Endothelial cell of umbilical vein (primary cell): Measurements from ENCODE around the gene FAM43B. TPM values are rescaled to one million over a fixed set of nuclear protein-coding genes. Genes with fewer than 3 reads are reported as not detected.
A peak's percentile ranks its signal among the peaks of the same experiment; 100 is the strongest.

Source experiments
- Bru-seq: library from RNA; stranded (reverse); fragments of 400-500 nt; gene quantifications from one replicate; lab custom pipeline; 2021; lab: Mats Ljungman, UMichigan
- BruChase-seq, 2 experiments: library from RNA; stranded (reverse); fragments of 400-500 nt; gene quantifications; one replicate each; lab custom pipeline; 2021; lab: Mats Ljungman, UMichigan
- BruUV-seq: library from RNA; stranded (reverse); fragments of 400-500 nt; replicated peaks from 2 replicates; lab custom pipeline; 2021; lab: Mats Ljungman, UMichigan
- CTCF ChIA-PET: fragments of 300-600, 350-600 bp; sonication (Branson Sonifier 250); formaldehyde crosslinking; loops from one replicate; lab custom pipeline; 2021; ENCODE audit warnings: antibody characterized with exemption, inconsistent platforms; lab: Charles Lee
- POLR2A ChIA-PET: fragments of 300-600, 350-600 bp; sonication (Branson Sonifier 250); formaldehyde crosslinking; loops from one replicate; lab custom pipeline; 2021; ENCODE audit warnings: antibody characterized with exemption, inconsistent platforms; lab: Charles Lee
- DNase-seq: peaks from one replicate; pipeline ENCODE4 v3.0.0-alpha.2; 2011; ENCODE audit warnings: low read depth, low spot score
- FAIRE-seq: peaks from 2 replicates; lab custom pipeline; 2011; peaks lifted over from hg19 to GRCh38; lab: Jason Lieb, UNC
- H2AFZ ChIP-seq: 2 replicates; pipeline ENCODE4 v1.6.0; 2012; ENCODE audit warnings: low read depth, low read length, control low read depth, inconsistent platforms
- H3K27ac ChIP-seq: 2 replicates; pipeline ENCODE4 v1.5.1; 2011; ENCODE audit warnings: low read depth, mild to moderate bottlenecking, control low read depth, low read length, moderate library complexity; ENCODE audit not compliant: insufficient read depth
- H3K27me3 ChIP-seq, 2 experiments: 2 replicates each; pipeline versions ENCODE4 v1.6.0 to v1.6.1; 2011; ENCODE audit warnings: low read length in 2 of 2, mixed read lengths in 1 of 2; ENCODE audit not compliant: control insufficient read depth in 2 of 2, insufficient read depth in 2 of 2
- H3K36me3 ChIP-seq, 2 experiments: 2 replicates in 1 of 2; 3 replicates in 1 of 2; pipeline ENCODE4 v1.5.1; 2011; ENCODE audit warnings: low read length in 2 of 2, mild to moderate bottlenecking in 1 of 2, moderate library complexity in 1 of 2; ENCODE audit not compliant: control insufficient read depth in 2 of 2, insufficient read depth in 2 of 2; ENCODE audit errors: extremely low read depth in 1 of 2
- H3K4me1 ChIP-seq: 3 replicates; pipeline ENCODE4 v1.5.1; 2011; ENCODE audit warnings: mild to moderate bottlenecking, low read length; ENCODE audit not compliant: control insufficient read depth, insufficient read depth; ENCODE audit errors: extremely low read depth
- H3K4me2 ChIP-seq: 2 replicates; pipeline ENCODE4 v1.6.1; 2011; ENCODE audit warnings: low read length, control low read depth, mixed read lengths; ENCODE audit not compliant: insufficient read depth
- H3K4me3 ChIP-seq, 3 experiments: fragments of 200-600 bp in 1 of 3; sonication (generic), shearing (Covaris generic) in 1 of 3; replicated peaks in 1 of 3; 2 replicates each; pipeline ENCODE4 v1.5.1; 2011 to 2016; ENCODE audit warnings: control low read depth in 3 of 3, low read length in 3 of 3, mild to moderate bottlenecking in 2 of 3, inconsistent platforms in 1 of 3, low read depth in 1 of 3, moderate library complexity in 1 of 3; ENCODE audit not compliant: insufficient read depth in 1 of 3
- H3K79me2 ChIP-seq: 2 replicates; pipeline ENCODE4 v1.6.0; 2012; ENCODE audit warnings: low read length, inconsistent platforms; ENCODE audit not compliant: control insufficient read depth, insufficient read depth
- H3K9ac ChIP-seq: replicated peaks from 2 replicates; pipeline ENCODE3; 2011; ENCODE audit warnings: low read length, control low read depth; ENCODE audit not compliant: insufficient read depth; ENCODE audit errors: extremely low read depth
- H3K9me1 ChIP-seq: replicated peaks from 3 replicates; pipeline ENCODE4 v1.6.0; 2011; ENCODE audit warnings: mild to moderate bottlenecking, low read length; ENCODE audit not compliant: control insufficient read depth, insufficient read depth; ENCODE audit errors: extremely low read depth
- H3K9me3 ChIP-seq: replicated peaks from 2 replicates; pipeline ENCODE4 v1.5.1; 2012; ENCODE audit warnings: low read length, inconsistent platforms; ENCODE audit not compliant: control insufficient read depth, insufficient read depth
- H4K20me1 ChIP-seq: replicated peaks from 2 replicates; pipeline ENCODE3; 2011; ENCODE audit warnings: mild to moderate bottlenecking, low read length; ENCODE audit not compliant: control insufficient read depth, insufficient read depth; ENCODE audit errors: extremely low read depth
- CTCF ChIP-seq, 2 donors: IDR thresholded peaks; 1 replicate in 1 of 2; 2 replicates in 1 of 2; pipeline ENCODE4 v1.5.1; 2011; ENCODE audit warnings: low read length in 2 of 2, mild to moderate bottlenecking in 2 of 2, moderate library complexity in 2 of 2, control low read depth in 1 of 2, inconsistent platforms in 1 of 2, low read depth in 1 of 2; ENCODE audit not compliant: insufficient read depth in 1 of 2; ENCODE audit errors: extremely low read depth in 1 of 2
- EZH2 ChIP-seq: IDR thresholded peaks from 2 replicates; pipeline ENCODE4 v1.6.1; 2012; ENCODE audit warnings: borderline replicate concordance, low read depth, mild to moderate bottlenecking, moderate library complexity, low read length, inconsistent platforms; ENCODE audit not compliant: severe bottlenecking
- FOS ChIP-seq: IDR thresholded peaks from 2 replicates; pipeline ENCODE4 v1.6.1; 2011; ENCODE audit warnings: mild to moderate bottlenecking, low read length, moderate library complexity, borderline replicate concordance; ENCODE audit not compliant: insufficient read depth
- GATA2 ChIP-seq: IDR thresholded peaks from 2 replicates; pipeline ENCODE4 v1.7.0; 2011; ENCODE audit warnings: low read depth, mild to moderate bottlenecking, moderate library complexity, mixed read lengths, low read length; ENCODE audit not compliant: insufficient read length, insufficient read depth
- JUN ChIP-seq: IDR thresholded peaks from 2 replicates; pipeline ENCODE4 v1.6.1; 2011; ENCODE audit warnings: borderline replicate concordance, low read depth; ENCODE audit not compliant: insufficient read length, insufficient read depth
- MAX ChIP-seq: IDR thresholded peaks from 2 replicates; pipeline ENCODE4 v1.6.1; 2011; ENCODE audit not compliant: insufficient read depth, insufficient read length
- MYC ChIP-seq: IDR thresholded peaks from one replicate; pipeline ENCODE4 v1.6.1; 2011; ENCODE audit warnings: mild to moderate bottlenecking, low read depth, low read length
- POLR2A ChIP-seq: IDR thresholded peaks from 2 replicates; pipeline ENCODE4 v1.6.1; 2012; ENCODE audit warnings: low read depth, mild to moderate bottlenecking, control low read depth, low read length
- POLR2AphosphoS5 ChIP-seq: IDR thresholded peaks from 2 replicates; pipeline ENCODE4 v1.6.1; 2012; ENCODE audit warnings: low read depth, mild to moderate bottlenecking, control low read depth, low read length, moderate library complexity; ENCODE audit not compliant: insufficient read depth
- dilution Hi-C: fragments of 300-500 bp; cut with MboI; formaldehyde crosslinking; loops from one replicate; pipeline ENCODE4 v1.15.0; 2019; ENCODE audit warnings: low sequenced_read_pairs; ENCODE audit not compliant: extremely low pct_ligation_motif_present
- intact Hi-C: fragments of 100-400 bp; cut with micrococcal nuclease; formaldehyde crosslinking; loops from one replicate; pipeline ENCODE4 v1.10.0; 2022
- long read RNA-seq: library from polyadenylated mRNA; stranded (forward); transcript quantifications from one replicate; pipeline ENCODE4 v2.0.0, GENCODE V29; 2021
- polyA minus RNA-seq, 3 experiments: library from RNA; depleted of rRNA, polyadenylated mRNA; stranded (reverse); fragments of >200 nt; gene quantifications; 1 replicate in 1 of 3; 2 replicates in 2 of 3; pipeline ENCODE4 v1.2.3, GENCODE V29; 2011
- polyA plus RNA-seq, 4 experiments: library from polyadenylated mRNA; depleted of rRNA in 3 of 4; stranded (reverse) in 3 of 4; unstranded in 1 of 4; fragments of >200 nt; gene quantifications; 2 replicates each; pipeline versions ENCODE4 v1.2.1 to v1.2.3, GENCODE V29; 2011 to 2012; ENCODE audit warnings: missing spikeins in 1 of 4
- total RNA-seq: library from RNA; stranded (reverse); gene quantifications from 2 replicates; pipeline ENCODE4 v1.2.3, GENCODE V29; 2021

The FAM43B gene
- total RNA-seq (not detected in 2 replicates), polyA plus RNA-seq (not detected in 2 replicates), polyA minus RNA-seq (not detected in 2 replicates), Bru-seq, nascent RNA (not detected), BruChase-seq, experiment 1, labeled RNA remaining after a 6-hour chase (not detected), BruChase-seq, experiment 2, labeled RNA remaining after a 2-hour chase (not detected)
- polyA plus RNA-seq (2011; cell fraction: cytosol; rRNA removed) = not detected in 2 replicates
- polyA plus RNA-seq (2011; cell fraction: nucleus; rRNA removed) = not detected in 2 replicates
- not detected in 2 replicates for polyA plus RNA-seq (2012)
- not detected for polyA minus RNA-seq (2011; cell fraction: cytosol; rRNA and poly(A)+ RNA removed)
- polyA minus RNA-seq (2011; cell fraction: nucleus; rRNA and poly(A)+ RNA removed) = not detected in 2 replicates
- long read RNA-seq = 0 reads

- no peak for FAIRE-seq
- ChIA-PET CTCF (interaction anchor here (0.8 to 2.5 kb wide), 4 partner anchors 12 to 81 kb away, joined by 3 to 9 read pairs (median 3); partner anchors contain the start of gene PINK1), POLR2A (no interaction called here)
- BruUV-seq = no TSS peak
- no peak within 1 kb of the TSS for H3K9ac ChIP-seq
- intact Hi-C loops = no loop called here
- peak; percentile 16 for DNase-seq
- H3K4me3 ChIP-seq = peak within 1 kb of the TSS in 1 of 3 experiments; percentile 9
- dilution Hi-C loops = no loop called here
- H3K27ac ChIP-seq = no peak within 1 kb of the TSS
- H3K9me1 ChIP-seq = no peaks in the 10 kb centered on the region
- no peak within 1 kb of the TSS for H2AFZ ChIP-seq
- no peak within 1 kb of the TSS for H3K4me2 ChIP-seq
- no peaks in the 10 kb centered on the region for H4K20me1 ChIP-seq
- peaks cover 46 to 55% of the 10 kb centered on the region in 2 experiments for H3K27me3 ChIP-seq
- no peak for TF ChIP-seq POLR2AphosphoS5
- H3K79me2 ChIP-seq = no peaks in the 10 kb centered on the region
- H3K9me3 ChIP-seq = no peaks in the 10 kb centered on the region
- no peaks in the 10 kb centered on the region for H3K36me3 ChIP-seq
- H3K4me1 ChIP-seq = no peaks in the 10 kb centered on the region
Observed at GRCh38 chr1:20551945-20552727, at the start of gene FAM43B. FAM43B (plus strand) TSS chr1:20552573; CDS start chr1:20552974, 401 bp downstream.

GRCh38 chr1:20505488-20505887, 46.9 kb upstream of the FAM43B start:
- DNase-seq (no peak), FAIRE-seq (no peak)
- ChIA-PET CTCF (interaction anchor here (1.1 kb wide), 1 partner anchor 11 kb away, joined by 4 read pairs; no protein-coding TSS in a partner anchor), POLR2A (no interaction called here)
- Histone ChIP-seq H3K27ac (no peak overlapping the region), H3K9me3 (no peaks in the 10 kb centered on the region), H3K9me1 (no peaks in the 10 kb centered on the region), H3K27me3 (no peaks in the 10 kb centered on the region), H3K4me1 (peaks cover 11% of the 10 kb centered on the region), H4K20me1 (no peaks in the 10 kb centered on the region), H3K4me2 (no peak overlapping the region), H3K79me2 (peaks cover 33% of the 10 kb centered on the region), H3K36me3 (peaks cover 3 to 15% of the 10 kb centered on the region in 2 experiments), H2AFZ (no peak overlapping the region), H3K9ac (no peak overlapping the region), H3K4me3 (no peak overlapping the region)
- TF ChIP-seq POLR2A (no peak), GATA2 (no peak), EZH2 (no peak), FOS (no peak), CTCF (IDR thresholded peaks at IDR 0.05; ENCODE audit: extremely low read depth in 1 of 2, insufficient read depth in 1 of 2, low read depth in 1 of 2, low read length in 2 of 2) (no peak), POLR2AphosphoS5 (no peak), MAX (no peak), MYC (no peak), JUN (no peak)
- dilution Hi-C loops (no loop called here), intact Hi-C loops (loop anchor here (5.0 kb wide), 1 partner anchor 127 kb away; the partner anchor contains the start of gene PINK1)
- no TSS peak for BruUV-seq
